Fibroblast of the aortic adventitia (primary cell): ENCODE measurements around the gene MAP3K14. TPM values are rescaled to one million over a fixed set of nuclear protein-coding genes. Genes with fewer than 3 reads are reported as not detected.

Experiments used
- DNase-seq: peaks from one replicate; pipeline ENCODE4 v3.0.0-alpha.2; 2010; ENCODE audit warnings: low read depth
- H3K4me3 ChIP-seq: 2 replicates; pipeline ENCODE4 v1.5.1; 2011; ENCODE audit warnings: low read depth, mild to moderate bottlenecking, control low read depth, low read length, moderate library complexity
- total RNA-seq: library from RNA; depleted of rRNA; stranded (reverse); fragments of >200 nt; gene quantifications from 2 replicates; pipeline ENCODE4 v1.2.3, GENCODE V29; 2012; ENCODE audit warnings: low replicate concordance
- TF ChIP-seq, protein P1 (sequence below): IDR thresholded peaks from 2 replicates; pipeline ENCODE4 v1.5.1; 2011; ENCODE audit warnings: mild to moderate bottlenecking, low read length, control low read depth, inconsistent platforms; ENCODE audit not compliant: insufficient read depth

Gene MAP3K14
- total RNA-seq, 1 donor: 3.3 TPM

DNA sequence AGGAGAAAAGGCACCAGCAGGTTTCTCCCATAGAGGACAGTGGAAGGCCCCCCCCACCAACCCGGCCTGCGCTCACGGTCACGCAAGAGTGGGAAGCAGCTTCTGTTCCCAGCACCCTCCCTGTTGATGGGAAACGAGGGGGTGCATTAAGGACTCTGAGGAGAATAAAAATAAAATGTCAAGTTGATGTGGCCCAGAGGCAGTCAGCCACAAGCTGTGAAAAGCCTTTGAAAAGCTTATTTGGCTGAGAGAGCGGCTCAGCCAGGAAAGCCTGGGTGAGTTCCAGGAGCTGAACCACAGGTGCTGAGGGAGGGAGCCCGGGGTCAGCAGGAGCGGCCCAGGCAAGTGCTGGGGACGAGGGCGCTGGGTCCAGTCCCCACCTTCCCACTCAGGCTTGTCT is 28.0 kb downstream of the MAP3K14 start:
- TF ChIP-seq, protein P1, sequence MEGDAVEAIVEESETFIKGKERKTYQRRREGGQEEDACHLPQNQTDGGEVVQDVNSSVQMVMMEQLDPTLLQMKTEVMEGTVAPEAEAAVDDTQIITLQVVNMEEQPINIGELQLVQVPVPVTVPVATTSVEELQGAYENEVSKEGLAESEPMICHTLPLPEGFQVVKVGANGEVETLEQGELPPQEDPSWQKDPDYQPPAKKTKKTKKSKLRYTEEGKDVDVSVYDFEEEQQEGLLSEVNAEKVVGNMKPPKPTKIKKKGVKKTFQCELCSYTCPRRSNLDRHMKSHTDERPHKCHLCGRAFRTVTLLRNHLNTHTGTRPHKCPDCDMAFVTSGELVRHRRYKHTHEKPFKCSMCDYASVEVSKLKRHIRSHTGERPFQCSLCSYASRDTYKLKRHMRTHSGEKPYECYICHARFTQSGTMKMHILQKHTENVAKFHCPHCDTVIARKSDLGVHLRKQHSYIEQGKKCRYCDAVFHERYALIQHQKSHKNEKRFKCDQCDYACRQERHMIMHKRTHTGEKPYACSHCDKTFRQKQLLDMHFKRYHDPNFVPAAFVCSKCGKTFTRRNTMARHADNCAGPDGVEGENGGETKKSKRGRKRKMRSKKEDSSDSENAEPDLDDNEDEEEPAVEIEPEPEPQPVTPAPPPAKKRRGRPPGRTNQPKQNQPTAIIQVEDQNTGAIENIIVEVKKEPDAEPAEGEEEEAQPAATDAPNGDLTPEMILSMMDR: no peak
- no peak overlapping the region for H3K4me3 ChIP-seq
- DNase-seq: no peak

DNA sequence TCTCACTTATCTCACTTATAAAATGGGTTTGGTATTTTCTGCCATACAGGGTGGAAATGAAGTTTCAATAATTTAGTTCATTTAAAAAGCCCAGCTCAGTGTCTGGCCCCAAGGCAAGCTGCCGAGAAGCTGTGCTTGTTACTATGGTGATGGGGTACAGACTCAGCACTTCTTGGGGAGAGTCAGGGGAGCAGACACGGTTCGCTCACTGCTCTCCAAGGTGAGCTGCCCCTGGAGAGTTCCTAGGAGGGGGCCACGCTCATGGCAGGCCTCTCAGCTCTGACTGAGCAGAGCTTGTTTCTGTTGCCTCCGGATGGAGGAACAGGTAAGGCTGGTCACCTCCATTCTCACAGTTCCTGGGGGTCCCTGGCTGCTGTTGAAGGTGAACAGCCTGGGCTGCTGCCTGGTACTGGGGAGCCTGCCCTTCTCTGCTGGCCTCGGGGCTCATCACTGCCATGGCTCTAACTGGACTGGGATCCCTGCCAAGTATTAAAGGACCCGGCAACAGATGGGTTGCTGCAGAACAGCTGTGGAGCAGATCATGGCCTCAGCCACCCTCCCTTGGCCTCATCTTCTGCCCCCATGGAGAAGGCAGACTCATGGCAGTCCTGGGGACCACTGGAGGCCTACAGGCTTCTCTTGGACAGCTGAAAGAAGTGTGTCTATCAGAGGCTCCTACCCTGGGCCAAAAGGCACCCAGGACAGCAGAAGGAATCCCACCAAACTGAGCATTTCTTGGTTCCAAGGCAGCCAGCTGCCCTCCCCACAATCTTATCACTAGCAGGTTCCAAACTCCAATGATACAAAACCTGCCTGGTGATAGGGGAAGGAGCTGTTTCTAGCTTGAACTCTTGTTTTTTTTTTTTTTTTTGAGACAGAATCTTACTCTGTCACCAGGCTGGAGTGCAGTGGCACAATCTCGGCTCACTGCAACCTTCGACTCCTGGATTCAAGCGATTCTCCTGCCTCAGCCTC is 29.0 kb downstream of the MAP3K14 start:
- DNase-seq: no peak
- TF ChIP-seq, protein P1: no peak
- H3K4me3 ChIP-seq: no peak overlapping the region

DNA sequence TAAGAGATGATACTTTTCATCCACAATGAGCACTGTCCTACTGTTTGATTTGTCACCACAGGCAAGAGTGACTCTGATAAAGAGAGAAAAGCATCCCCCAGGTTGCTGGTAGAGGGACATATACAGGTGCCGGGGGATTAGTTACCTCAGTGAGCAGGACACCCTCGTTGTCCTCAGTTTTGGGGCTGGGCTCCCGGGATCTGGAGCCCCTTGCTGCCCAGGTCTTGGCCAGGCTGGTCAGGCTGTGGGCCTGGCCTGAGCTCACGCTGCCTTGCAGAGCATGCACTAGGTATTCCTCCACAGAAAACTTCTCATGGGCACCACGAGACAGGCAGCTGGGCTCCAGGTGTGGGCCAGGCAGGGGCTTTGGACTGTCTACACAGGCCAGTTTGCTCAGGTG is 30.5 kb downstream of the MAP3K14 start:
- no peak for DNase-seq
- TF ChIP-seq, protein P1: no peak
- no peak overlapping the region for H3K4me3 ChIP-seq

DNA sequence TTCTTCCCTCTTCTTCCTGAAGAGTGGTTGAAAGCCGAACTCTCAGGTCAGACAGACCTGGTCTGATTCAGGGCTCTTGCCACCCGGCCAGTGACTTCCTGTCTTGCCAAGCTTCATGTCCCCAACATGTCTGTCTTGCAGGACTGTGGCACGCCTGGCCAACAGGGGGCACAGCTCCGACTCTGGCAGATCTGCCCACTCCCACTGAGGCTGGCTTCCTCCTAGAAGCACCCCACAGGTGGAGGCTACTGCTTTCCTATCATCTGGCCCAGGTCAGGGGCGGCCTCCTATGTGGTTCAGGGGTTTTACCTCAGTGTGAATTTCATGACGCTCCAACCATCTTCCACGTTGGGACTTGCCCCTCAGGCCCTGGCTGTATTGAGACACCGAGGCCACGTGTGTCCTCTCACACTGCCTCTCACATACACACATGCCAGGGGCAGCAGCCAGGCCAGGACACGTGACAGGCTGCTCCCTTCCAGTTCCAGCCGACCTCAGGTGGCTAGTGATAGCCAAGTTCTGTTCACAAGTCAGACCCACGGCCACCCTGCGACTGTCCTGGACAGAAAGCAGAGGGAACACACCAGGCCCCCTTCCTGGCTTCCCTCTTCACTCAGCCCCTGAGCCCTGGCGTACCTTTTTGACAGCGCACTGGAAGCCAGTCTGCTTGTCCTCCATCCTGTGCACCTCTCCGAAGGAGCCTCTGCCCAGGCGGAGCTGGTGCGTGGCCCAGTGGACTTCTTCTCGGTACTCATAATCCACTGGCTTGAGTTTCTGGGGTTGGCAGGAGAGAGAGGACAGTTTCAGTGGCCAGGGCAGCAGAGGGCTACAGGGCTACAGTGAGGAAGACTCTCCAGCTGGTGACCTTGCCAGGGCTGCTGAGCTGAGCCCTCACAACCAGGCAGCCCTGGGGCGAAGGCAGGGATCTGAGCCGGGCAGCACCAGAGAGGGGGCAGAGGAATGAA is 32.4 kb downstream of the MAP3K14 start:
- no peak for DNase-seq
- H3K4me3 ChIP-seq: no peak overlapping the region
- TF ChIP-seq, protein P1: peak; percentile 19

DNA sequence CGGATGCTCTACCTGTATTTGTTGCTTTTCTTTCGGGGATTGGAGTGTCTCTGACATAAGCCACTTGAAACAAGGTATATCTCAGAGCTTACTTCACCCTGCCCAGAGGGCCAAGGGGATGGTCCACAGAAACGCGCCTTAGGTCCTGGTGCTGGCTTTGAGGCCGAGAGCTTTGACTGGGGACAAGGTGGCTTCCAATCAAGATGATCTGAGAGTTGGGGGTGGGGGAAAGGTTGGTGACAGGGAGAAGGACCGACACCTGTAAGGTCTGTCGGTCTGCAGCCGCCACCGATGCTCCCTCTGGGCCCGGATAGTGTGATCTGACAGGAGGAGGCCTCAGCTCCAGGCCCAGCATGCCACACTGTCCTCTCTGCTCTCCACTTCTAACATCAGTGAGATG is 33.1 kb downstream of the MAP3K14 start:
- no peak overlapping the region for H3K4me3 ChIP-seq
- TF ChIP-seq, protein P1: no peak
- DNase-seq: no peak
